IPS-NIHi7 (cell line): ENCODE results near the gene CHSY1.

Experiments
- DNase-seq: peaks from one replicate; pipeline ENCODE4 v3.0.0; 2012; ENCODE audit warnings: mixed read lengths; ENCODE audit errors: extremely low spot score

Gene CHSY1

DNA sequence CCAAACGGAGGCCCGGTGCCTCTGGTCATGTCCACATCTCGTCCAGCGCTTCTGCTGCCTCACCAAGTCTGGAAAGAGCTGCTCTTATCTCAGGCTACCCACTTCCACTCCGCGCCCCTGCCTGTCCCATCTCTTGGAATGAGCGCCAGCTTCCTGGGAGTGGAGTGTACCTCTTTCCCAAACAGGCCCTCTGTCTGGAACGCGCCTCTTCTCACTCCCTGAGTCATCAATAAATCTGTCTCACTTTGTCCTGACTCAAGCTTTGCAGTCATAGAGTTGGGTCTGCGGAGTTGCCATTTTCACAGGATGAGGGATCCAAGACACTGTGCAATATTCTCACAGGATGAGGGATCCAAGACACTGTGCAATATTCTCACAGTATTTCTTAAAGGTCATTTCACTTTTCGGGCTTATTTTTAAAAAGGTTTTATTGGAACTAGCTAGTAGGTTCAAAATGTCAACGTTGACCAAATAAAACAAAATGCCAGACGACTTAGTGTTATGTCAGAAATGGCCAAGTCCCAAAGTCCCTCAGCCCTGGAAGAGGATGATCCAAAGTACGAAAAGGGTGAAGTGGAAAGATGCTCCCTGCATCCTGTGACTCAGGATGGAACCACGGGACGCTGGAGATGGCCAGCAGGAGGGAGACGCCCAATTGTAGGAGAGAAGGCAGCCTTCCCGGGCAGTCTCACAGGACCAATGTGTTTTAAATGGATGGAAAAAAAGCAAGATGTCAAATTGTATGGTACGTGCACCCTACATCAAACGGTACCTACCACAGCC is 81.1 kb downstream of the CHSY1 start:
- DNase-seq = no peak

DNA sequence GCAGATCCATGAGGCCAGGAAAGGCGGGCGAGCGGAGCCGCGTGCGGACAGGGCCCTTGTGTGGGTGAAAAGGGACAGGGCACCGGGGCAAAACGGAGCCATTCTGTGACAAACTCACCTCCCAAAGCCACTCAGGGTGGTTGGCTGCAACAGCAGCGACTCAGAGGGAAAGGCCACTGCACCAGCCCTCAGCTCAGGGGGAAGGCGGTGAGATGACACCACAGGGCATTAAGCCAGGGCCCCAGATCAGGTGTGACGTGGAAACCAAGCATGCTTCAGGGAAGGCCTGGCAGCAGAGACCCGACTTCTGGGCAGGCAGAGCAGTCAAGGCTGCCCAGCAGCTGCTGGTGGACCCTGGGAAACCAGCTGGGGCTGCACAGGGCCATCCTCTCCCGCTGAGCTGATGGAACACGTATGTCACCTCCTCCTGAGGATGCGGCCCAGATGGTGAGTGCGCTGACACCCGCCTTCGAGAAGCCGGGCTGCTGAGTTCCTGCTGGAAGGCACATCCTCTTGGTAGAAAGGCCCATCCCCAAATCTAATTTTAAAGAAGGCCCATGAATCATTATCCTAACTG is 82.3 kb downstream of the CHSY1 start:
- no peak for DNase-seq

DNA sequence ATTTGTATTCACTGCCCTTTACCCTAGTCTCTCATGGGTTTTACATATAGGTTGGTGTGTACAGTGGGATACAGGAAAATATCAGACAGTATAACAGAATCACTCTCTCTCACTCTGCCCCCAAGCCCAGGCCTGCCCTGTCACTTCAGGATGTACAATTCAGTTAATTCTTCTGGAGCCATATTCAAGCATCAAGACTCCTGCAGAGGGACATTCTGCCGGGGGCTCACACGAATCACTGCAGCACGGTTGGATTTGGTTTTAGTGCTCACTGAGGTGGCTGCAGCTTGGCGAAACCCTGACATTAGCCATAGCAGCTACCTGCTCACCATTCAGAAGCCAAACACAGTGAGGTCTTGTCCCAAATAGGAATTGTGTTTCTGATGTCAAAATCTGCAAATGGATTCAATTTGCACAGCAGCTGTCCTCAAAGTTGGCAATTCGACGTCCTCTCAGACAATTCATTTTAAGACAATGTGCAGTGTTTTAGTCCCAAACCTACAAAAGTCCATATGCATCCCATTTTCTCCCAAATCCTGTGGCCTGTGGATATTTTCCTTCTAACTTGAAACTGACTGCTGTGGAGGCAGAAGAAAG is 82.9 kb downstream of the CHSY1 start:
- DNase-seq = no peak

DNA sequence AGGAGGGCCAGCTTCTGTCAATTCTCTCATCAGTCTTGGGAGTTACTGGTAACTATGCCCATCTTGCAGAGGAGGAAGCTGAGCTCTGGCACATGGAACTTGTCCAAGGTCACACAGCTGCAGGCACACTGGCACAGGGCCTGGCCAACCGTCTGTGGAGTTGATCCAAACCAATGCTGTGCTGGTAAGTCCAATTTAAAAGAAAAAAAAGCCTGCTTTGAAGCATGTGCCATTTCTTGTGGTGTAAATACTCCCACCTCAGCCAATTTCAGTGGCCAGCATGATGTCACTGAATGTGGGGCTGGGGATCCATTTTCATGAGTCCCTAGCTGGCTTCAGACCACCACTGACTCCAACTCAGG is 83.4 kb downstream of the CHSY1 start:
- no peak for DNase-seq

DNA sequence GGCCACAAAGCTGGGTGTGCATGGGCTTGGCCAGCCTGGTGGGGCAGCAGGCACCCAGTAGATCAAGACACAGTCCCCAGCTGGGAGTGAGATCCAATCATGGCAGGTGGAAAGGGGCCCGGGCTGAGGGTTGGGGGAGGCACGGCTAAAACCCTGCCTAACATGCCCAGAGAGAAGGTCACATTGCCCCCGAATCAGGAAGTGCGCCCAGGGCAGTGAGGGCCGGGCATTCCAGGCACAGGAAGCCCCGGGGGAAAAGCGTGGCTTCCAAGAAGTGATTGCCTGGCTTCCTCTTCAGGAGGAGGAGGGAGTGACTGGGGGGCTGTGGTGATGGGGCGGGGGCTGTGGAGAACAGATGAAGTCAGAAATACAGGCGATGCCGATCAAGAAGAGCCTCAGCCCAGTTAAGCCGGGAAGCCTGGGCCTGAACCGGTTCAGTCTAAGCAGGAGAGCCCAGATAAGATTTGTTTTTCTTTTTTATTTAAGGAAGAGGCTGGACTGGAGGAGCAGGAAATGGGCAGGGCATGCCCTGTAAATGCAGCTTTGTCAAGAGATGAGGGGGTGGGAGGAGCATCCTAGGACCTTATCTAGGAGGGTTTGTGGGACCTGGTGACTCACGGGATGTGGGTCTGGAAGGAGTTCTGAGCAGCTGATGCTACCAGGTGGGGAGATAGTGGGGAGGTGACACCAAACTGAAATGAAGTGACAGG is 83.9 kb downstream of the CHSY1 start:
- DNase-seq = no peak

DNA sequence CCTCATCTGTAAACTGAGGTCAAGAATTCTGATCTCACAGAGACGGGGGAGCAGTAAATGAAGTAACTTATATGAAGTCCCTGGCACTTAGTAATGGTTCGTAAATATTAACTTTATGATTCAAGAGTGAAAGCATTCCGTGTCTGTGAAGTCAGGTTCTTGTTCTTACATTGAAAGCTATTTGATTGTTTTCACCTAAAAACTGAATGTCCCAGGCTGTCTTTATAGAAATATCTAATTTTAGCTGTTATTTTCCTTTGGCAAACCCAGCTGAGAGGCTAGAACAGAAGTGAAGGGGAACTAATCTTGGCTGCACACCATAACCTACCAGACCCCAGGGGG is 84.5 kb downstream of the CHSY1 start:
- DNase-seq = no peak

DNA sequence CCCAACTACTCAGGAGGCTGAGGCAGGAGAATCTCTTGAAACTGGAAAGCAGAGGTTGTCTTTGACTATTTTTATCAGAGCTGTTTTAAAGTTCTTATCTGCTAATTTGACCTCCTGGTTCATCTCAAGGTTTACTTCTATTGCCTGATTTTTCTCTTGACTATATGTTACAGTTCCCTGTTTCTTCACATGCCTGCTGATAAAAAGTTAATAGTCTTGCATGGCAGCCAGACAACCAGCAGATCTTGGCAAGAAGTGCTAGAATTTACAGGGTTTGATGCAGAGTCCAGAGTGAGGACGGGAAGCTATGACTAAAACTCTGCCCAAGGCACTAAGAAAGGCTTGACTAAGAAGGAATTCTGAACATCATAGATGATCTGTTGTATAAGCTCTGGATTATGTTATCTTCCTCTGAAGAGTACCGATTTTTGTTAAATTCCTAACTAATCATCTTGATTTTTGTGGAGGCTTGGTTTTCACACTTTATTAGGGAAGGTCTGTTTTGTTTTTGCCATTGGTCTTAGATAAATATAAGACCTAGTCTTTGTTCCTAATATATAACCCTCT is 85.9 kb downstream of the CHSY1 start:
- DNase-seq = no peak

DNA sequence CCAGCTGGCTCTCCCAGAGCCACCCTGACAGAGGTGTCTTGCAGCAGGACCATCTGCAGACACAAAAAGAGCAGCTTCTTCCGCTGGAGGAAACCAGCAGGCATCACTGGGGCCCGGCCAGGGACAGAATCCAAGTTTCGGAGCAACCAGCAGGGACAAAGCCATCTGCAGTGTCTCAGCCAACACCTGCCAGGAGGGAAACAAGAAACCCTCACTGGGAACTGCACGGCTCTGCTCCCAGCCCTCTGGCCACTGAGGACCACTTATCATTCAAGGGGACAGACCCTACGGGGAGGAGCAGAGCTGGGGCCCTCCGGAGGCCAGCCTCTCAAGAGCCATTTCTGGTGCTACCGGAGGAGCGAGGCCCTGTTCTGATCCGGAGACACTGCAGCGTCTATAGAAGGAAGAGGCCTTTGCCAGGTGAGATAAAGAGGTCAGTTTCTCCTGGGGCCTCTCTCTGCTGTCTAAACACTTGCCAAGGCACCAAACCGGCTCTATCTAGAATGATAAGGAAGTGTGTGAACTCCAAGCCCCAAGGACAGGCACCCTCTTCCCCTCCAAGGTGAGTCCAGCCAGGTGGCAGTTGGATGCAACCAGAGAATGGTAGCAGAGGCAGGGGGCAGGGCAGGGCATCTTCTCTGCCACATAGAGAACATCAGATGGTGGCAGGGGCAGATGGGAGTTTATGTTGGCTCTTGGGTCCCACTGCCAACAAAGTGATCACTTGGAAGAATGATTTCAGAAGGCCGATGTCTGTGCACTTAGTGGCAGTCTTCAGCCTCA is 89.0 kb downstream of the CHSY1 start:
- DNase-seq = no peak

DNA sequence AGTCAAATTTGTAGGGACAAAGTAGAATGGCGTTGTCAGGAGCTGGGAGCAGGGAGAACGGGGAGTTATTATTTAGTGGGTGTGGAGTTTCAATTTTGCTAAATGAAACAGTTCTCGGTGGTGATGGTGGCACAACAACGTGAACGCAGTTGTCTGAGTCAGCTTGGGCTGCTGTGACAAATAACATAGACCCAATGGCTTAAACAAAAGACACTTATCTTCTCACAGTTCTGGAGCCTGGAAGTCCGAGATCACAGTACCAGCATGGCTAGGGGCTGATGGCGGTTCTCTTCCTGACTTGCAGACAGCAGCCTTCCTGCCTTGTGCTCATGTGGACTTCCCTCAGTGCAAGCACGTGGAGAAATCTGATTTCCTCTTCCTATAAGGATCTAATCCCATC is 90.2 kb downstream of the CHSY1 start:
- no peak for DNase-seq

DNA sequence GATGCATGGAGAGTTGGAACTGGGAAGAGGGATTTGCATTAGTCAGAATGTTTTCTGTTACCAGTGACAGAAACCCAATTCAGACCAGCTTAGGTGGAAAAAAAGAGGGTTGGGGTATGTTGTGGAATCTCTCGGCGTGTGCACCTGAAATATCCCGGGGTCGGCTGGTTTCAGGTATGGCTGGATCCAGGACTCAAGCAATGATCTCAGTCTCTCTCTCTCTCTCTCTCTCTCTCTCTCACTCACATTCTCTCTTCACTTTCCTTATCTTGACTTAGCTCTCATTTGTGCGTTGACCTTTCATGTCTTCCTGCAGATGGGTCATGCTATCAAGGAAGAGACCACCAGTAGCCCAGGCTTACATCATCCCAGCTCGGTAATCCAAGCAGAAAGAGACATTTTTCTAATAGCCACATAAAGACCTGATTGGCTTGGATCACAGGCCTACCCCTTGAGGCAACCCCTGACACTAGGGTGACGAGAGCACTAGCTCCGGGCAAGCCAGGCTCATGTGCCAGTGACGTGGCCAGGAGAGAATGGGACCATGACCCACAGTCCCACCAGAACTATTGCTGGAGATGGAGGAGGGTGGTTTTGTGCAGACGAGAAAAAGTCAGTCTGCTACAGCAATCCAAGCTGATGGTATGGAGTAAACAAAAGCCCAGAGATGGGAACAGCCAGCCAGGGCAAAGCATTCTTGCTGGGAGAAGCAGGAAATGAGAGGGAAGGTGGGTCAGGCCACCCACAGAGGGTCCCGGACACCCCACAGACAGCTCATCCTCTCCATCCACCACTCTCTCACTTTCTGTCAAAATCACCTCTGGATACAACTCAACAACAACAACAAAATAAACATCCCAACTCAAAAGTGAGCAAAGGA is 91.7 kb downstream of the CHSY1 start:
- no peak for DNase-seq

DNA sequence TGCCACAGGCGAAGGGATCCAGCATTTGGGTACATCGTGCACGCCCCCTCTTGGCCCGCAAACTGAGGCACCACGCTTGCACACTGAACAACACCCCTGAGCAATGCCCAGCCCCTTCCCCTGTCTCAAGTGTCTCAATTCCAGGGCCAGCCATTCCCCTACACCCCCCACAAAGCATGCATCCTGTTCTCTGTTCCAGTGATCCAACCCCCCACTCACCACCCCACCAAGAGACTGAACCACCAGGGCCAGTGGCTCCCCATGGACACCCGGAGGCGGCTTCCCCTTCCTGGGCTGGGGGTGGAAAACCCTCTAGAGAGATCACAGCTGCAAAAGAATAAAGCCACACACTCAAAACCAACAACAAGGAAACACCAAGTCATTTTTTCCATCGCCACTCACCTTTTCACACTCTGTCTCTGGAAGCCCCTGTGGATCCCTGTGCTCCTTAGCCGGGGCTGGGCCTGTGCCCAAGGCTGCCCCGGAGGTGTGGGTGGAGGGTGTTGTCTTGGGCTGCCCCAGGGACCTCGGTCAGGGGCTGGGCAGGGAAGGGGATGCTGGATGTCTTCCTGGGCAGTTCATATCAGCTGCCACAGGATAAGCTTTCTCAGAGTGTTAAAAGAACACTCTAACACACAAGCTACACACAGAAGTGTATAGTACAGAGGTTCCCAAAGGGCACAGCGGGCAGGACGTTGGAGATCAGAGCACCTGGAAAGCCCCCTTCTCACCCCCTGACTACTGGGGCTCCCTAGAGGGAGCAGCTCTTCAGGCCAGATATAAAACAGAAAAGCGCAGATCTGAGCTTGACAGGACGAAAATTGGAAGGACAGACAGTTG is 92.5 kb downstream of the CHSY1 start:
- DNase-seq = no peak

DNA sequence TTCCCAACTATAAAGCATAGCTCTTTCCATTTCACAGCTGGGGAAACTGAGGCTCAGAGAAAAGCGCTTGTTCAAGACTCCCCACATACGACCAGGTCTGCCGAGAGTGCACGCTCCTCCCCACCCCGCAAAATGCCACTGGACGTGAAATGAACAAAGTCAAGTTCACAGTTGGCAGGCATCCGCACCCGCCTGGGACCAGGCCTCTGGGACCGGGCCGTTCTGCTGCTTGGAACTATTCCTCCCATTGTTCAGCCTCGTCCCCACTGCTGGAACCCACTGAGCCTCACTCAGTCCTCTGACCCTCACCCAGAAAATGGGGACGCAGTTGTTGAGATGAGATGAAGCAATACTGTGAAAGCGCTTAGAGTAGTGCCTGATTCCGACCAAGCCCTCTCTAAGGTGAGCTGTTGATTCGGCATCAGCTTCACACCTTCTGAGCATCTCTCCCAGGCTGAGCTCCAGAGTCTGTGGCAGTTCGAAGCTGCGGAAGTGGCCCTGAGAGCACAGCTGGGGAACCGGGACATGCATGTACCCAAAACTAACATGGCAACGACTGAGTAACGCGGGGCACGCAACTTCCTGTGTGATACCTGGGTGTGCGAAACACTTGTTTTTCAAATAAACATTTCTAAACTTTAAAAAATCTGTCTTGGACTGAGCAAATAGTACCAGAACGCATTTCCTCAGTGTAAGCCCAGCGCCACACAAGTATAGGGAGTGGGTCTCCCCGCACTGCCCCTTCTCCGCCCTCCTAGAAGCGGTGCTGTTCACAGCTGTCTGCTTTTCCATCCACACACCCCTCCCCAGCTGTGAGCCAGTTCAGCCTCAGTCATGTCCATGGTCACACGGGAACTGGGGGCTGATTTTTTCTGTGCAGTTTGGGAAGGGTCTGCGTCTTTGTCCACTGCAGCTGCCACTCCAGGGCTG is 93.4 kb downstream of the CHSY1 start:
- no peak for DNase-seq

DNA sequence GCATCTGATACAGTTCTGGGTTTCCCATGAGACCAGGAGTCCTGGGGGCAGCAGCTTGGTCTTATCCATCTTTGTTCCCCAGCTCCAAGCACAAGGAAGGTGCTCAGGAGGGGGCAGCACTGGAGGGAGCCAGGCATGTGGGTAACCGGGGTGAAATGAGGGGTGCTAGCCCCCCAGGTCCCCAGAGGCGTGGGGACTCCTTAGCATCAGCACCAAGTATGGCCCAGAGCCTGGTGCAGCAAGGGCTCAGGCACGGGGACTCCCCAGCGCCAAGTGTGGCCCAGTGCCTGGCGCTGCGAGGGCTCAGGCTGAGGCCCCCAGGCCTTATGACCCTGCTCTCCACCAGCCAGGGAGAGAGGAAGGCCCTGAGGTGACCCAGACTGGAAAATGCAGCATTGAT is 94.1 kb downstream of the CHSY1 start:
- DNase-seq = no peak

DNA sequence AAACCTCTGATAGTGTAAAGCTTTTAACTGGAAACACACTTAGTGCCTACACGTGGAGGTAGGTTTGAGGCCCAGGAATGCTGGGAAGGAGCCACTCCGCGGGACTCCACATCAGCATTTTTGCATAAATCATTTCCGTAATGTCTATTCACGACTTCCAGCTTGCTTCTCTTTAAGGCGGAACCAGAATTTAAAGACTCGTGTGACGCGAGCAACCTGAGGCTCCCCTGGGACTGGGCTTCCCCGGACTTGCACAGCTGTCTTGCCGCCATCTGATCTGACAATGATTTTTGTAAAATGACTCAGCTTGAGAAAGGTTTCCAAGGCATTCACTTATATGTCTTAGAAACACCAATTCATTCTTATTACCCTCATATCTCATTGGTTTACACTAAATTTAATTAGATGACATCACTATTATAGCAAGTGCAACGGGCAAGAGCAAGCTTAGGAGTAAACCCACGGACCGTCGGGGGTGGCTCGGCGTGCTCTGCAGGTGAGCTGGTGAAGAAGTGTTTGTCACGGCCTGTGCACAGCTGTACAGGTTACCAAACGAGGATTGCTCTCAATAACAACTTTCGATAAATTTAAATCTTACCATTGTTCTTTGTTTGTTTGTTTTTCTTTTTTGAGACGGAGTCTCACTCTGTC is 95.2 kb downstream of the CHSY1 start:
- DNase-seq = no peak

DNA sequence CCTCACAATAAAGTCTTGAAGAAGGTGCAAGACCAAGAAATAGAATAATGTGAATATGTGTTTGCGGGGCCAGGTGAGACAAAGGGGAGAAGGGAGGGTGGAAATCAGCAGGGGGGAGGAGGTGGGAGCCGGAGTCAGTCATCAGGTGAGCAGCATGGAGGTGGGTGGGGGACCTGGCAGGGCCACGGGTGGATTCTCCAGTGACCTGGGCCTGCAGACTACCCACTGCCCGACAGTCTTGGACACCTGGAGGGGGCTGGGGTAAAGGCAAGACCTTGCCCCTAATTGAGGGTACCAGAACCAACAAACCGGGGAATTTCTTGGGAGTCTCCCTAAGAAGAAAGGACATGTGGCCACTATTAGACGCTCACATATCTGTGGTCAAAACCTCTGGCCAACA is 95.8 kb downstream of the CHSY1 start:
- DNase-seq = no peak

DNA sequence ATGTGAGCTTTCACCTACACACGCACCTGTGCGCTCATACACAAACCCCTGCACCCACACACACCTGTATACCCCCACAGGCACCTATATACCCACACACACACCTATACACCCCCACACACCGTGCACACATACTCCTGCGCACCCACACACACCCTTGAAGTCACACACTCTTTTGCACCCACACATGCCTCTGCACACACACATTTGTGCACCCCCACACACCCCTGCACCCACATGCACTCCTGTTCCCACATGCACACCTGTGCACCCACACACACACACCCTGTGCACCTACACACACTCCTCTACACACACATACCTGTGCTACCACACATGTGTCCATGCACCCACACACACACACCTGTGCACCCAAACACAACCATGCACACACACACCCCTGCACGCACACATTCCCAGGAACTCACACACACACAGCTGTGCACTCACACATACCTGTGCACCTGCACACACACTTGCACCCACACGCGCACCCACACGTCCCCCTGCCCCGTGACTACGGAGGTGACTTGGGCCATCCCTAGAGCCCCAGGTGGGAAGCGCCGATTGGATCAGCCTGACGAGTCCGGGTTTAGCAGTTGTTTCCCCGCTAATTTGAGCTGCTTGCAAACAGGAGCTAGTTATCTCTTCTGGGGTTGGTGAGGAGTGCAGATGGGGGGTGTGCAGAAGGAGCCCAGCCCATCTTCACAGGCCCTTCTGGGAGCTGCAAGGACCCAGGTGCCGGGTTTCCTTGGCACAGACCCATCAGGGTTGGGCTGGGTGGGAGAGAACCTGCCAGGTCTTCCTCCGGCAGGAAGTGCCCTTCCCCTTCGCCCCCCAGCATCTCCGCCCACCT is 97.8 kb downstream of the CHSY1 start:
- no peak for DNase-seq

DNA sequence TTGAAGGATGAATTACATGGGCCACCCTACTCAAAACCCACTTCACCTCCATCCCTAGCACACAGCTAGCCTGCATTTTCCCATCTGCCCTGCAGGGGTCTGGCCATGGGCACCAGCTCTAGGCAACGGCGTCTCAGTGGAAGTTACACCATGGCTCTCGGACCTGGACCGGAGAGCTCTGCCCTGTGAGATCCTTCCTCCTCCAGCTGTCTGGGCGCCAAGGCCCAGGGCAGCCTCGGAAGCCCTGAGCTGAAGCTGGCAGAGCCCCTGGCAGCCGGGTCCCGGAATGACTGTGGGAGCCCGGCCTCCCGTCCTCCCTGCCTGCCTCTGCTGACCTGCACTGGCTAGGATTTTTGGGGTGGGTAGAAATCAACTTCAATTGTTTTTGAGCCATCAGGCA is 98.9 kb downstream of the CHSY1 start:
- DNase-seq = peak; percentile 76
